ENCODE results near the gene APBB3. TPM values are rescaled to one million over a fixed set of nuclear protein-coding genes. Genes with fewer than 3 reads are reported as not detected.

Gene APBB3
- polyA plus RNA-seq, 3 donors = 4.9 to 211 (median 7.4) TPM

GRCh38 chr5:140591747-140592372 lies 27.5 kb upstream of the APBB3 start:
- 0% methylated on average over 1 of the region's 5 CpGs for WGBS (ENCODE audit: insufficient coverage)
- H3K4me1 Mint-ChIP-seq = peaks cover 87% of the 10 kb centered on the region
- H3K27ac Mint-ChIP-seq = peak overlapping the region; percentile 91 to 98 (median 95)
- Histone ChIP-seq H4K20me1 (ENCODE audit: insufficient read depth, low read length) (no peaks in the 10 kb centered on the region), H3K79me2 (ENCODE audit: insufficient read depth, low read length) (peaks cover 43% of the 10 kb centered on the region), H3K36me3 (replicated peaks in 1 of 2; ENCODE audit: control insufficient read depth in 1 of 2, insufficient read depth in 2 of 2, low read length in 2 of 2) (peaks cover 0 to under 1% of the 10 kb centered on the region in 2 donors), H3K9me3 (replicated peaks in 1 of 2; ENCODE audit: control insufficient read depth in 1 of 2, insufficient read depth in 1 of 2, low read length in 2 of 2) (no peaks in the 10 kb centered on the region), H3K4me1 (ENCODE audit: control insufficient read depth in 1 of 2, insufficient read depth in 2 of 2, low read length in 2 of 2) (peaks cover 90 to 94% of the 10 kb centered on the region in 2 donors), H2AFZ (ENCODE audit: insufficient read depth, low read depth, low read length, poor library complexity, severe bottlenecking) (peak overlapping the region; percentile 8), H3K4me2 (replicated peaks; ENCODE audit: extremely low read depth, low read length, poor library complexity, severe bottlenecking) (peak overlapping the region; percentile 83), H3K27me3 (ENCODE audit: control insufficient read depth in 2 of 2, insufficient read depth in 2 of 2, low read length in 2 of 2) (no peaks in the 10 kb centered on the region), H3K9ac (ENCODE audit: insufficient read depth, low read length, poor library complexity, severe bottlenecking) (peak overlapping the region; percentile 58), H3K4me3 (replicated peaks in 1 of 3; ENCODE audit: low read depth in 2 of 3, low read length in 3 of 3) (peak overlapping the region; percentile 26 to 81 (median 49)), H3K27ac (ENCODE audit: low read depth in 1 of 2, low read length in 2 of 2) (peak overlapping the region; percentile 80 to 91)
- H3K4me3 Mint-ChIP-seq = peak overlapping the region; percentile 82 to 96
- intact Hi-C loops (cut with micrococcal nuclease) = no loop called here
- H3K36me3 Mint-ChIP-seq = peaks cover 0 to 20% of the 10 kb centered on the region in 2 donors
- TF ChIP-seq CTCF (IDR thresholded peaks at IDR 0.05) = no peak
- peak; percentile 64 to 85 (median 81) for DNase-seq
- peaks cover 0 to 2% (median 0%) of the 10 kb centered on the region in 3 donors for H3K27me3 Mint-ChIP-seq (ENCODE audit: low read depth in 3 of 3)
- H3K9me3 Mint-ChIP-seq = peaks cover 0 to 1% (median 0%) of the 10 kb centered on the region in 7 donors

DNA sequence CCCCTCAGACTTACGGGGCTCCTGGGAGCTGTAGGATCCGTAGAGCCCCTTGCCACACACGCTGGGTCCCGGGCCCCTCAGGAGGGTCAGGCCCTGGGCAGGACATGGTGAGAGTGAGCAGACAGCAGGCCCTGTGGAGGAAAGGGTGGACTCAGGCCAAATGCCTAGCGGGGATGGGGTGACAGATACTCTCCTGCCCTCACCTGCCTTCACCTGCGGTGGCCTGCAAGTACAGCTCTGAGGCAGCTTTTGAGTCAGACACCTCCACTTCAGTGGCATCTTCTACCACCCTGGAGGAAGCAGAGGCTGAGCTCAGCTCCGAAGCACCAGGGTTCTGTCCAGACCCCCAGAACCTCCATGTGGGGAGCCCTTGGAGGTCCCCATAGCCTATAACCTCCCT lies 26.5 kb upstream of the APBB3 start:
- Histone ChIP-seq H2AFZ (ENCODE audit: insufficient read depth, low read depth, low read length, poor library complexity, severe bottlenecking) (no peak overlapping the region), H3K36me3 (replicated peaks in 1 of 2; ENCODE audit: control insufficient read depth in 1 of 2, insufficient read depth in 2 of 2, low read length in 2 of 2) (peaks cover 0 to 8% of the 10 kb centered on the region in 2 donors), H3K4me1 (ENCODE audit: control insufficient read depth in 1 of 2, insufficient read depth in 2 of 2, low read length in 2 of 2) (peaks cover 80 to 85% of the 10 kb centered on the region in 2 donors), H3K79me2 (ENCODE audit: insufficient read depth, low read length) (peaks cover 50% of the 10 kb centered on the region), H3K4me2 (replicated peaks; ENCODE audit: extremely low read depth, low read length, poor library complexity, severe bottlenecking) (peak overlapping the region; percentile 83), H3K9me3 (replicated peaks in 1 of 2; ENCODE audit: control insufficient read depth in 1 of 2, insufficient read depth in 1 of 2, low read length in 2 of 2) (no peaks in the 10 kb centered on the region), H3K27ac (ENCODE audit: low read depth in 1 of 2, low read length in 2 of 2) (peak overlapping the region; percentile 80 to 91), H4K20me1 (ENCODE audit: insufficient read depth, low read length) (no peaks in the 10 kb centered on the region), H3K9ac (ENCODE audit: insufficient read depth, low read length, poor library complexity, severe bottlenecking) (peak overlapping the region; percentile 58), H3K27me3 (ENCODE audit: control insufficient read depth in 2 of 2, insufficient read depth in 2 of 2, low read length in 2 of 2) (no peaks in the 10 kb centered on the region), H3K4me3 (replicated peaks in 1 of 3; ENCODE audit: low read depth in 2 of 3, low read length in 3 of 3) (peak overlapping the region; percentile 26 to 81 (median 49))
- Mint-ChIP-seq H3K4me3 (peak overlapping the region; percentile 82 to 96), H3K27me3 (ENCODE audit: low read depth in 3 of 3) (peaks cover 0 to 2% (median 0%) of the 10 kb centered on the region in 3 donors), H3K9me3 (peaks cover 0 to 5% (median 0%) of the 10 kb centered on the region in 7 donors), H3K27ac (peak overlapping the region; percentile 91 to 98 (median 95)), H3K36me3 (peaks cover 9 to 30% of the 10 kb centered on the region in 2 donors), H3K4me1 (peaks cover 80% of the 10 kb centered on the region)
- intact Hi-C loops (cut with micrococcal nuclease) = no loop called here
- 100% methylated on average over 5 of the region's 7 CpGs for WGBS (ENCODE audit: insufficient coverage)
- no peak for DNase-seq
- TF ChIP-seq CTCF (IDR thresholded peaks at IDR 0.05) = no peak
